Liver (tissue), 3 donors: Measurements from ENCODE around the gene BIRC7.

Experiments
- CTCF ChIP-seq: fragments of 150-350 bp; IDR thresholded peaks from 2 replicates; pipeline ENCODE4 v1.5.1; 2017; ENCODE audit warnings: improper control_type of control experiment, low read depth, low read length; ENCODE audit not compliant: missing input control
- EGR1 ChIP-seq, 2 donors: IDR thresholded peaks; 2 replicates each; pipeline ENCODE4 v1.6.1; 2016 to 2018; ENCODE audit warnings: antibody characterized with exemption in 2 of 2, low read depth in 2 of 2
- FOXA1 ChIP-seq: IDR thresholded peaks from 2 replicates; pipeline ENCODE4 v1.6.1; 2016; ENCODE audit warnings: antibody characterized with exemption
- GABPA ChIP-seq, 2 donors: IDR thresholded peaks in 1 of 2; conservative IDR thresholded peaks in 1 of 2; 2 replicates each; pipeline ENCODE4 v1.6.1; 2016; ENCODE audit warnings: antibody characterized with exemption in 2 of 2, mild to moderate bottlenecking in 1 of 2, moderate library complexity in 1 of 2
- JUND ChIP-seq, 2 donors: IDR thresholded peaks; 2 replicates each; pipeline ENCODE4 v1.6.1; 2016; ENCODE audit warnings: antibody characterized with exemption in 2 of 2
- MAX ChIP-seq: IDR thresholded peaks from 2 replicates; pipeline ENCODE4 v1.6.1; 2016; ENCODE audit warnings: antibody characterized with exemption
- NR2F2 ChIP-seq: IDR thresholded peaks from 2 replicates; pipeline ENCODE4 v1.6.1; 2016; ENCODE audit warnings: antibody characterized with exemption
- RAD21 ChIP-seq, 2 donors: IDR thresholded peaks; 2 replicates each; pipeline ENCODE4 v1.6.1; 2016; ENCODE audit warnings: antibody characterized with exemption in 2 of 2, mild to moderate bottlenecking in 2 of 2
- REST ChIP-seq: IDR thresholded peaks from 2 replicates; pipeline ENCODE4 v1.6.1; 2016; ENCODE audit warnings: antibody characterized with exemption, mild to moderate bottlenecking
- SP1 ChIP-seq: IDR thresholded peaks from 2 replicates; pipeline ENCODE4 v1.6.1; 2018; ENCODE audit warnings: antibody characterized with exemption, mild to moderate bottlenecking
- TAF1 ChIP-seq: conservative IDR thresholded peaks from 2 replicates; pipeline ENCODE4 v1.6.1; 2016; ENCODE audit warnings: antibody characterized with exemption, mild to moderate bottlenecking
- YY1 ChIP-seq: IDR thresholded peaks from 2 replicates; pipeline ENCODE4 v1.6.1; 2016; ENCODE audit warnings: antibody characterized with exemption, mild to moderate bottlenecking
- donor health status: healthy.
- donor health status: healthy.

DNA sequence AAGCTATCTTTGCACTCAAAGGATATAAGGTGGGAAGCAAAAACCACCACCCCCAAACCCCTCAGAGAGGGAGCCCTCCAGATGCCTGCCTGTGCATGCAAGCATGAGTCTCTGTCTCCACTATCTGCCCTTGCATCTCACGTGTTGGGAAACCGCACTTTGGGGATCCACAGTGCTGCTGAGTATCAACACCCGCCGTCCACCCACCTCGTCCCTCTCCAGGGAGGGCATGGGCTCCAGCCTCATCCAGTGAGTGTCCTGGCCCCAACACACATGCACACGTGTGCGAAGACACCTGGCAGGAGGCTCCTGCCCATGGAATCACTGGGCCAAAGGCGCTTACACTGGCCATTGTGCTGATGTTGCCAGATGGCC is 16.3 kb upstream of the BIRC7 start:
- TF ChIP-seq CTCF (no peak), TAF1 (no peak), RAD21 (IDR thresholded peaks at IDR 0.05) (no peak), GABPA (IDR thresholded peaks at IDR 0.05 in 1 of 2, conservative IDR thresholded peaks at IDR 0.05 in 1 of 2) (no peak), REST (no peak), SP1 (no peak), MAX (no peak), FOXA1 (no peak), JUND (IDR thresholded peaks at IDR 0.05) (no peak), EGR1 (IDR thresholded peaks at IDR 0.05; ENCODE audit: low read depth in 2 of 2) (no peak), YY1 (no peak), NR2F2 (no peak)
